PC-9 (cell line): Measurements from ENCODE around the gene MARCHF6.

Experiments
- EZH2 ChIP-seq: fragments of 200-600 bp; sonication (generic); IDR thresholded peaks from 2 replicates; pipeline ENCODE4 v1.8.0; 2017; ENCODE audit warnings: antibody characterized with exemption, low read depth
- TF ChIP-seq, protein P1 (sequence below): fragments of 200-600 bp; sonication (generic); conservative IDR thresholded peaks from 2 replicates; pipeline ENCODE4 v1.6.1; 2017; ENCODE audit warnings: mixed run types, antibody characterized with exemption, mild to moderate bottlenecking, moderate library complexity

DNA sequence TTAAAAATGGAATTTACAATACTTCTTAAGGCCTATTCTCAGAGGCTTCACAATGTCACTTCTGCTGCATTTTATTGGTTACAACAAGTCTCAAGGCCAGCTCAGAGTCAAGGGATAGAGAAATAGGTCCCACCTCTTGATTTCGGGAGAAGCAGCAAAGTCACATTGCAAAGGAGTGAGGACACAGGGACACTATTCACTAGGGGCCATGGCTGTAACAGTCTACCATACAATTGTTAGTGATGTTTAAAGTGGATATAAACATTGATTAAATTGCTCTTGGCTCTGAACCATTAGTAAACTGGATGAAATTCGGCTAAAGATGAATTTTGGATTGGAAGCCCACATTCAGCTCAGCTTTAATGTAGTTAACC is 24.1 kb upstream of the MARCHF6 start:
- TF ChIP-seq, protein P1, sequence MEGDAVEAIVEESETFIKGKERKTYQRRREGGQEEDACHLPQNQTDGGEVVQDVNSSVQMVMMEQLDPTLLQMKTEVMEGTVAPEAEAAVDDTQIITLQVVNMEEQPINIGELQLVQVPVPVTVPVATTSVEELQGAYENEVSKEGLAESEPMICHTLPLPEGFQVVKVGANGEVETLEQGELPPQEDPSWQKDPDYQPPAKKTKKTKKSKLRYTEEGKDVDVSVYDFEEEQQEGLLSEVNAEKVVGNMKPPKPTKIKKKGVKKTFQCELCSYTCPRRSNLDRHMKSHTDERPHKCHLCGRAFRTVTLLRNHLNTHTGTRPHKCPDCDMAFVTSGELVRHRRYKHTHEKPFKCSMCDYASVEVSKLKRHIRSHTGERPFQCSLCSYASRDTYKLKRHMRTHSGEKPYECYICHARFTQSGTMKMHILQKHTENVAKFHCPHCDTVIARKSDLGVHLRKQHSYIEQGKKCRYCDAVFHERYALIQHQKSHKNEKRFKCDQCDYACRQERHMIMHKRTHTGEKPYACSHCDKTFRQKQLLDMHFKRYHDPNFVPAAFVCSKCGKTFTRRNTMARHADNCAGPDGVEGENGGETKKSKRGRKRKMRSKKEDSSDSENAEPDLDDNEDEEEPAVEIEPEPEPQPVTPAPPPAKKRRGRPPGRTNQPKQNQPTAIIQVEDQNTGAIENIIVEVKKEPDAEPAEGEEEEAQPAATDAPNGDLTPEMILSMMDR: no peak
- TF ChIP-seq EZH2: no peak
